CD4-positive, alpha-beta T cell (primary cell): ENCODE data around the gene PELI2. TPM values are rescaled to one million over a fixed set of nuclear protein-coding genes. Genes with fewer than 3 reads are reported as not detected.

Experiments
- ATAC-seq: fragments of 200-7000 bp; cut with Tn5 transposase; one replicate; pipeline ENCODE4 v1.10.0; 2022; ENCODE audit warnings: mild to moderate bottlenecking; ENCODE audit not compliant: poor library complexity
- CTCF ChIA-PET: fragments of 350-600 bp; sonication (Branson Sonifier 250); formaldehyde crosslinking; loops from one replicate; lab custom pipeline; 2021; ENCODE audit warnings: antibody characterized with exemption, inconsistent platforms; lab: Charles Lee
- POLR2A ChIA-PET: fragments of 350-600 bp; sonication (Branson Sonifier 250); formaldehyde crosslinking; loops from one replicate; lab custom pipeline; 2021; ENCODE audit warnings: antibody characterized with exemption, inconsistent platforms; lab: Charles Lee
- DNase-seq, 14 experiments: peaks; one replicate each; pipeline ENCODE4 v3.0.0-alpha.2; 2013 to 2020; ENCODE audit warnings: mixed read lengths in 2 of 14
- H3K27ac ChIP-seq, 2 donors: one replicate each; pipeline versions ENCODE4 v1.5.1 to v1.7.0; 2013; ENCODE audit warnings: low read length in 2 of 2, low read depth in 1 of 2, mild to moderate bottlenecking in 1 of 2
- H3K27me3 ChIP-seq, 2 experiments: 1 replicate in 1 of 2; 2 replicates in 1 of 2; pipeline versions ENCODE4 v1.6.1 to v1.7.0; 2013; ENCODE audit warnings: low read length in 2 of 2, control low read depth in 1 of 2, mild to moderate bottlenecking in 1 of 2, moderate library complexity in 1 of 2; ENCODE audit not compliant: insufficient read depth in 2 of 2, control insufficient read depth in 1 of 2
- H3K36me3 ChIP-seq: one replicate; pipeline ENCODE4 v1.6.1; 2013; ENCODE audit warnings: low read length, control low read depth; ENCODE audit not compliant: insufficient read depth
- H3K4me1 ChIP-seq: one replicate; pipeline ENCODE4 v1.6.1; 2013; ENCODE audit warnings: low read length, control low read depth; ENCODE audit not compliant: insufficient read depth
- H3K4me3 ChIP-seq: one replicate; pipeline ENCODE4 v1.5.1; 2013; ENCODE audit warnings: mild to moderate bottlenecking, low read length, moderate library complexity
- H3K9me3 ChIP-seq, 2 experiments: 1 replicate in 1 of 2; 2 replicates in 1 of 2; pipeline versions ENCODE4 v1.6.1 to v1.7.0; 2013; ENCODE audit warnings: low read length in 2 of 2, mild to moderate bottlenecking in 2 of 2, control low read depth in 1 of 2, moderate library complexity in 1 of 2; ENCODE audit not compliant: control insufficient read depth in 1 of 2, insufficient read depth in 1 of 2
- H3K27ac Mint-ChIP-seq: one replicate; pipeline ENCODE4 v1.8.0; 2020; ENCODE audit warnings: mixed read lengths
- H3K27me3 Mint-ChIP-seq: one replicate; pipeline ENCODE4 v1.8.0; 2021; ENCODE audit warnings: mixed read lengths
- H3K36me3 Mint-ChIP-seq: one replicate; pipeline ENCODE4 v1.8.0; 2021; ENCODE audit warnings: low read depth, mixed read lengths
- H3K4me1 Mint-ChIP-seq: one replicate; pipeline ENCODE4 v1.8.0; 2021; ENCODE audit warnings: low read depth, mixed read lengths
- H3K4me3 Mint-ChIP-seq: one replicate; pipeline ENCODE4 v1.8.0; 2020; ENCODE audit warnings: mild to moderate bottlenecking, mixed read lengths
- H3K9me3 Mint-ChIP-seq: one replicate; pipeline ENCODE4 v1.8.0; 2020; ENCODE audit warnings: mixed read lengths
- intact Hi-C, 2 experiments: fragments of 100-400 bp; cut with DNase I in 1 of 2; cut with micrococcal nuclease in 1 of 2; formaldehyde crosslinking; loops; one replicate each; pipeline versions ENCODE4 v1.15.1 to v1.9.0; 2023 to 2025; cut with DNase I, micrococcal nuclease
- total RNA-seq, 174 experiments: library from RNA in 2 of 174; stranded (reverse) in 2 of 174; gene quantifications; one replicate each; pipeline ENCODE4 v1.2.3 and lab custom pipeline; 2021 to 2026
- TF ChIP-seq, protein P1 (sequence below): fragments of 200-600 bp; IDR thresholded peaks from one replicate; pipeline ENCODE4 v1.8.0; 2022; ENCODE audit warnings: antibody characterized with exemption, mild to moderate bottlenecking

PELI2 gene
- total RNA-seq, 2 experiments from 2014 or later, result 12.2 to 15.9 TPM

- ATAC-seq (no peak), DNase-seq (no peak)
- POLR2A ChIA-PET, result no interaction called here
- no peaks in the 10 kb centered on the region for H3K4me1 ChIP-seq
- H3K36me3 ChIP-seq, result no peaks in the 10 kb centered on the region
- H3K9me3 ChIP-seq, result no peaks in the 10 kb centered on the region
- Mint-ChIP-seq H3K4me1 (no peaks in the 10 kb centered on the region), H3K9me3 (no peaks in the 10 kb centered on the region), H3K36me3 (no peaks in the 10 kb centered on the region), H3K4me3 (no peak overlapping the region), H3K27me3 (peaks cover 30% of the 10 kb centered on the region), H3K27ac (no peak overlapping the region)
- H3K27me3 ChIP-seq, result no peaks in the 10 kb centered on the region
- no peak overlapping the region for H3K4me3 ChIP-seq
- TF ChIP-seq, protein P1, sequence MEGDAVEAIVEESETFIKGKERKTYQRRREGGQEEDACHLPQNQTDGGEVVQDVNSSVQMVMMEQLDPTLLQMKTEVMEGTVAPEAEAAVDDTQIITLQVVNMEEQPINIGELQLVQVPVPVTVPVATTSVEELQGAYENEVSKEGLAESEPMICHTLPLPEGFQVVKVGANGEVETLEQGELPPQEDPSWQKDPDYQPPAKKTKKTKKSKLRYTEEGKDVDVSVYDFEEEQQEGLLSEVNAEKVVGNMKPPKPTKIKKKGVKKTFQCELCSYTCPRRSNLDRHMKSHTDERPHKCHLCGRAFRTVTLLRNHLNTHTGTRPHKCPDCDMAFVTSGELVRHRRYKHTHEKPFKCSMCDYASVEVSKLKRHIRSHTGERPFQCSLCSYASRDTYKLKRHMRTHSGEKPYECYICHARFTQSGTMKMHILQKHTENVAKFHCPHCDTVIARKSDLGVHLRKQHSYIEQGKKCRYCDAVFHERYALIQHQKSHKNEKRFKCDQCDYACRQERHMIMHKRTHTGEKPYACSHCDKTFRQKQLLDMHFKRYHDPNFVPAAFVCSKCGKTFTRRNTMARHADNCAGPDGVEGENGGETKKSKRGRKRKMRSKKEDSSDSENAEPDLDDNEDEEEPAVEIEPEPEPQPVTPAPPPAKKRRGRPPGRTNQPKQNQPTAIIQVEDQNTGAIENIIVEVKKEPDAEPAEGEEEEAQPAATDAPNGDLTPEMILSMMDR, result no peak
- CTCF ChIA-PET, result no interaction called here
- H3K27ac ChIP-seq, result no peak overlapping the region
- intact Hi-C loops, result no loop called here
Measured at GRCh38 chr14:56081139-56081538, 37.1 kb upstream of the PELI2 start.

DNA sequence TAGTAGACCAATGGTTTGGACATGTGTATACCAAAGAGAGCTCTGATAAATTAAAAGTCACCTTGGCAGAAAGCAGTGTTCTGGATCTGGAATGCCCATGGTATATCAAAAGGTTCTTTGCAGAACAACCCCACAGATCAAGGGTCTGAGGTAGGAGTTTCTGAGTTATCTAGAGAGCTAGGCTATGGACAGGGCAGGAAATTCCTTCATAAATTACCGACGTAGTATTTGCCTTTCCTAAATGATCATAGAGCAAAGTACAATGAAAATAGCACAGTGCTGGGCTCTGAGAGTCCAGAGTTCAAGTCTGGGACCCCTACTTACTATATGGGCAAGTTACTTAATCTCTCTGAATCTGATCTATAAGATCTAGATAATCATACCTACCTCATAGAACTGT lies 35.3 kb upstream of the PELI2 start:
- peaks cover 30% of the 10 kb centered on the region for H3K27me3 Mint-ChIP-seq
- TF ChIP-seq, protein P1, result no peak
- H3K27me3 ChIP-seq, result peaks cover 0 to under 1% of the 10 kb centered on the region in 2 experiments
- no peaks in the 10 kb centered on the region for H3K9me3 Mint-ChIP-seq
- H3K4me1 ChIP-seq, result no peaks in the 10 kb centered on the region
- H3K27ac Mint-ChIP-seq, result no peak overlapping the region
- no peaks in the 10 kb centered on the region for H3K4me1 Mint-ChIP-seq
- ChIA-PET CTCF (no interaction called here), POLR2A (no interaction called here)
- ATAC-seq, result no peak
- H3K36me3 Mint-ChIP-seq, result no peaks in the 10 kb centered on the region
- H3K4me3 Mint-ChIP-seq, result no peak overlapping the region
- no peak overlapping the region for H3K27ac ChIP-seq
- no peaks in the 10 kb centered on the region for H3K36me3 ChIP-seq
- no peak for DNase-seq
- H3K4me3 ChIP-seq, result no peak overlapping the region
- intact Hi-C loops, result no loop called here
- H3K9me3 ChIP-seq, result no peaks in the 10 kb centered on the region

DNA sequence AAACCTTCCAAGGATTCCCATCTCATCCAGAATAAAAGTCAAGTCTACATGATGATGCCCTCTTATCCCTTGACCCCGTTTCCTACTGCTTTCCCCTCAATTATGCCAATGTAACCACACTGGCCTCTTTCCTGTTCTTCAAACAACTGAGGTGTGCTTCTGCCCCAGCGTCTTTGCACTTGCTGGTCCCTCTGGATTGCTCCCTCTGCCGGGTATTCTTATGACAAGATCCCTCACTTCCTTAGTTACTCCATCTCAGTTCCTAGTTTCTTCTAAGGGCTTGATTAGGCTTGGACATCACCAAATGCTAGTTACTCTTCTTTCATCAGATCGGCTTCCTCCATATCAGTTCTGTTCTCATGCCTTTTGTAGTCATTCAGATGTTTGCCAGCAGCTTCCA lies 32.7 kb upstream of the PELI2 start:
- no peak overlapping the region for H3K4me3 Mint-ChIP-seq
- H3K27ac Mint-ChIP-seq, result no peak overlapping the region
- DNase-seq (no peak), ATAC-seq (no peak)
- TF ChIP-seq, protein P1, result no peak
- intact Hi-C loops, result no loop called here
- Histone ChIP-seq H3K4me3 (no peak overlapping the region), H3K4me1 (no peaks in the 10 kb centered on the region), H3K27ac (no peak overlapping the region), H3K9me3 (no peaks in the 10 kb centered on the region), H3K36me3 (no peaks in the 10 kb centered on the region), H3K27me3 (peaks cover 0 to 10% of the 10 kb centered on the region in 2 experiments)
- no peaks in the 10 kb centered on the region for H3K4me1 Mint-ChIP-seq
- peaks cover 30% of the 10 kb centered on the region for H3K27me3 Mint-ChIP-seq
- CTCF ChIA-PET, result no interaction called here
- POLR2A ChIA-PET, result no interaction called here
- no peaks in the 10 kb centered on the region for H3K9me3 Mint-ChIP-seq
- H3K36me3 Mint-ChIP-seq, result no peaks in the 10 kb centered on the region
